Naive thymus-derived CD4-positive, alpha-beta T cell (primary cell): ENCODE measurements around the gene HECW1. TPM values are rescaled to one million over a fixed set of nuclear protein-coding genes. Genes with fewer than 3 reads are reported as not detected.

Experiments
- ATAC-seq: fragments of 150-1000 bp; cut with Tn5 transposase; 2 replicates; pipeline ENCODE4 v1.10.0; 2021; ENCODE audit warnings: mild to moderate bottlenecking, moderate library complexity
- CTCF ChIA-PET: fragments of 350-600 bp; sonication (Branson Sonifier 250); formaldehyde crosslinking; loops from one replicate; lab custom pipeline; 2021; ENCODE audit warnings: antibody characterized with exemption; lab: Charles Lee
- POLR2A ChIA-PET: fragments of 350-600 bp; sonication (Branson Sonifier 250); formaldehyde crosslinking; loops from one replicate; lab custom pipeline; 2021; ENCODE audit warnings: antibody characterized with exemption, inconsistent platforms; lab: Charles Lee
- DNase-seq, 9 donors: peaks; one replicate each; pipeline versions ENCODE4 v3.0.0 to v3.0.0-alpha.2; 2020 to 2022; ENCODE audit warnings: mixed read lengths in 1 of 9
- H3K27ac ChIP-seq: one replicate; pipeline ENCODE4 v1.7.0; 2013; ENCODE audit warnings: mild to moderate bottlenecking, low read depth, low read length, moderate library complexity
- H3K27me3 ChIP-seq, 2 donors: one replicate each; pipeline ENCODE4 v1.7.0; 2013; ENCODE audit warnings: low read length in 2 of 2, mild to moderate bottlenecking in 2 of 2, moderate library complexity in 2 of 2; ENCODE audit not compliant: control insufficient read depth in 2 of 2, insufficient read depth in 2 of 2
- H3K36me3 ChIP-seq, 3 experiments: 1 replicate in 2 of 3; 2 replicates in 1 of 3; pipeline ENCODE4 v1.7.0; 2013; ENCODE audit warnings: low read length in 3 of 3, mild to moderate bottlenecking in 3 of 3, moderate library complexity in 1 of 3; ENCODE audit not compliant: insufficient read depth in 3 of 3, control insufficient read depth in 2 of 3
- H3K4me1 ChIP-seq, 2 donors: one replicate each; pipeline ENCODE4 v1.7.0; 2013; ENCODE audit warnings: low read length in 2 of 2, mild to moderate bottlenecking in 2 of 2, moderate library complexity in 1 of 2; ENCODE audit not compliant: control insufficient read depth in 2 of 2, insufficient read depth in 2 of 2
- H3K4me3 ChIP-seq: 2 replicates; pipeline ENCODE4 v1.7.0; 2013; ENCODE audit warnings: mild to moderate bottlenecking, low read length
- H3K9me3 ChIP-seq, 3 experiments: 1 replicate in 2 of 3; 2 replicates in 1 of 3; pipeline ENCODE4 v1.7.0; 2013; ENCODE audit warnings: low read length in 3 of 3; ENCODE audit not compliant: control insufficient read depth in 2 of 3
- H3K27ac Mint-ChIP-seq, 9 donors: one replicate each; pipeline ENCODE4 v1.8.0; 2020 to 2022; ENCODE audit warnings: mixed read lengths in 9 of 9, mild to moderate bottlenecking in 8 of 9, moderate library complexity in 5 of 9, inconsistent platforms in 2 of 9
- H3K27me3 Mint-ChIP-seq, 5 donors: one replicate each; pipeline ENCODE4 v1.8.0; 2021 to 2022; ENCODE audit warnings: mixed read lengths in 5 of 5, mild to moderate bottlenecking in 1 of 5
- H3K36me3 Mint-ChIP-seq, 5 donors: one replicate each; pipeline ENCODE4 v1.8.0; 2020 to 2022; ENCODE audit warnings: mixed read lengths in 5 of 5, mild to moderate bottlenecking in 3 of 5, inconsistent platforms in 1 of 5
- H3K4me1 Mint-ChIP-seq, 7 donors: one replicate each; pipeline ENCODE4 v1.8.0; 2020 to 2022; ENCODE audit warnings: mixed read lengths in 7 of 7, mild to moderate bottlenecking in 3 of 7, inconsistent platforms in 1 of 7
- H3K4me3 Mint-ChIP-seq, 10 donors: one replicate each; pipeline ENCODE4 v1.8.0; 2020 to 2022; ENCODE audit warnings: mild to moderate bottlenecking in 10 of 10, mixed read lengths in 10 of 10, moderate library complexity in 6 of 10, inconsistent platforms in 2 of 10
- H3K9me3 Mint-ChIP-seq, 11 donors: one replicate each; pipeline ENCODE4 v1.8.0; 2020 to 2022; ENCODE audit warnings: mixed read lengths in 11 of 11, mild to moderate bottlenecking in 4 of 11, inconsistent platforms in 1 of 11, moderate library complexity in 1 of 11
- intact Hi-C, 2 donors: fragments of 100-400 bp; cut with micrococcal nuclease; formaldehyde crosslinking; loops; one replicate each; pipeline ENCODE4 v1.15.1; 2023
- polyA plus RNA-seq, 2 donors: library from polyadenylated mRNA; unstranded; fragments of 300-500 nt; fragmentation: Illumina TruSeq; gene quantifications; one replicate each; pipeline ENCODE4 v1.2.3, GENCODE V29; 2021
- total RNA-seq, 6 experiments: library from RNA in 5 of 6; stranded (reverse) in 5 of 6; gene quantifications; 1 replicate in 5 of 6; 2 replicates in 1 of 6; pipeline ENCODE4 v1.2.3 and lab custom pipeline; 2021 to 2026

Gene HECW1
- total and polyA plus RNA-seq, 7 experiments from 2014 or later, result not detected

DNA sequence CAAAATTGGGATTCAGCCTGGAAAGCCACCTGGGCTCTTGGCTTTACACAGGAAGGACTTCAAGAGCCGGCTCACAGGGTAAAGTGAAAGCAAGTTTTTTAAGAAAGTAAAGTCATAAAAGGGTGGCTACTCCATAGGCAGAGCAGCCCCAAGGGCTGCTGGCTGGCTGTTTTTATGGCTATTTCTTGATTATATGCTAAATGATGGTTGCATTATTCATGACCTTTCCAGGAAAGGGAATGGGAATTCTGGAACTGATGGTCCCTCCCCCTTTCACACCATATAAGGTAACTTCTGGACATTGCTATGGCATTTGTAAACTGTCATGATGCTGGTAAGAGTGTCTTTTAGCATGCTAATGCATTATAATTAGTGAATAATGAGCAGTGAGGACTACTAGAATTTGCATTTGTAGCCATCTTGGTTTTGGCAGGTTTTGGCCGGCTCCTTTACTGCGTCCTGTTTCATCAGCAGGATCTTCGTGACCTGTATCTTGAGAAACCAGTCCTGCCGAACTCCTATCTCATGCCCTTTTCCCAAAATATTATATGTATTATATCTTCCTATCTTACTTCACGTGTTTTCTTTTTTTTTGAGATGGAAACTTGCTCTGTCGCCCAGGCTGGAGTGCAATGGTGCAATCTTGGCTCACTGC lies 80.5 kb downstream of the HECW1 start:
- Histone ChIP-seq H3K27ac (no peak overlapping the region), H3K4me1 (no peaks in the 10 kb centered on the region), H3K4me3 (no peak overlapping the region), H3K9me3 (no peaks in the 10 kb centered on the region), H3K27me3 (peaks cover 0 to 4% of the 10 kb centered on the region in 2 donors), H3K36me3 (no peaks in the 10 kb centered on the region)
- Mint-ChIP-seq H3K9me3 (peaks cover 0 to 1% (median 0%) of the 10 kb centered on the region in 11 donors), H3K36me3 (no peaks in the 10 kb centered on the region), H3K27me3 (peaks cover 4 to 32% (median 17%) of the 10 kb centered on the region in 5 donors), H3K4me3 (no peak overlapping the region), H3K4me1 (no peaks in the 10 kb centered on the region), H3K27ac (no peak overlapping the region)
- DNase-seq, result no peak
- no peak for ATAC-seq
- CTCF ChIA-PET, result interaction anchor here (1.5 kb wide), 1 partner anchor 68 kb away, joined by 4 read pairs; no protein-coding TSS in a partner anchor
- intact Hi-C loops, result no loop called here
- POLR2A ChIA-PET, result no interaction called here

DNA sequence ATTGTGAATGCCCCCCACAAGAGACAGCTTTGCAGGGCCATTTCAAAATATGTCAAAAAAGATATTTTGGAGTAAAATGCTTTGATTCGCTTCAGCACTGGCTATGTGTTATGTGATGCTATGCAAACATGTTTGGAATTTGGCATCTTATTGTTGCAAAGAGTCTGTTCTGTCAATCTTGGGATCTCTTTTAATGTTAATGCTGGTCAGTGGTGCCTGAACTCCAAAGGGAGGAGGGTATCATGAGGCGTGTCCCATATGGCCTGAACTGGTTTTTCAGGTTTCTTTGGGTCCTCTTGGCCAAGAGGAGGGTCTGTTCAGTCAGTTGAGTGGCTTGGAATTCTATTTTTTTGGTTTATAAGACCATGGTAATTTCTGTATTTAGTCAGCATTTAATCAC lies 81.4 kb downstream of the HECW1 start:
- H3K4me3 ChIP-seq, result no peak overlapping the region
- Mint-ChIP-seq H3K27me3 (peaks cover 4 to 27% (median 13%) of the 10 kb centered on the region in 5 donors), H3K4me3 (no peak overlapping the region), H3K27ac (no peak overlapping the region), H3K36me3 (no peaks in the 10 kb centered on the region), H3K4me1 (no peaks in the 10 kb centered on the region), H3K9me3 (peaks cover 0 to 1% (median 0%) of the 10 kb centered on the region in 11 donors)
- ChIA-PET CTCF (no interaction called here), POLR2A (no interaction called here)
- no peak overlapping the region for H3K27ac ChIP-seq
- ATAC-seq (no peak), DNase-seq (no peak)
- intact Hi-C loops, result no loop called here
- H3K36me3 ChIP-seq, result no peaks in the 10 kb centered on the region
- no peaks in the 10 kb centered on the region for H3K4me1 ChIP-seq
- peaks cover 0 to 4% of the 10 kb centered on the region in 2 donors for H3K27me3 ChIP-seq
- no peaks in the 10 kb centered on the region for H3K9me3 ChIP-seq

DNA sequence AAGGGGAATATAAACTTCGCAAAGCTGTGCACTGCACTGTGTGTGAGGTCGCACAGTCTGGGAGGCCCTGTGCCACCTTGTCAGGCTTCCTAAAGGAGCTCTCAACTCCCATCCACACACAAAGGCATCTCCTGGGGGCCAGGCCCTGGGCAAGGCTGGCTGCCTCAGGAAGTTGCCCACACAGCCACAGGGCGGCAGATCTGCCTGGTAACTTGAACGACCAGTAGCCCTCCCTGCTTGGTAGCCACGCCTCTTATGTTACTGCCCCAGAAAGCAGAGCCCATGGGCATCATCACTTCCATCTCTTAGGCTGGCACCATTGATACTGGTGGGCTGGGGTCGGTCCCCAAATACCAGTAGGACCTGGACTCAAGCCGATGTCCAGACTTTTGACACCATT lies 82.8 kb downstream of the HECW1 start:
- Mint-ChIP-seq H3K4me1 (no peaks in the 10 kb centered on the region), H3K36me3 (no peaks in the 10 kb centered on the region), H3K27ac (no peak overlapping the region), H3K27me3 (peaks cover 2 to 26% (median 13%) of the 10 kb centered on the region in 5 donors), H3K4me3 (no peak overlapping the region), H3K9me3 (no peaks in the 10 kb centered on the region)
- Histone ChIP-seq H3K4me1 (no peaks in the 10 kb centered on the region), H3K36me3 (no peaks in the 10 kb centered on the region), H3K4me3 (no peak overlapping the region), H3K27me3 (no peaks in the 10 kb centered on the region), H3K27ac (no peak overlapping the region), H3K9me3 (no peaks in the 10 kb centered on the region)
- DNase-seq (no peak), ATAC-seq (no peak)
- intact Hi-C loops, result no loop called here
- CTCF ChIA-PET, result no interaction called here
- POLR2A ChIA-PET, result no interaction called here

DNA sequence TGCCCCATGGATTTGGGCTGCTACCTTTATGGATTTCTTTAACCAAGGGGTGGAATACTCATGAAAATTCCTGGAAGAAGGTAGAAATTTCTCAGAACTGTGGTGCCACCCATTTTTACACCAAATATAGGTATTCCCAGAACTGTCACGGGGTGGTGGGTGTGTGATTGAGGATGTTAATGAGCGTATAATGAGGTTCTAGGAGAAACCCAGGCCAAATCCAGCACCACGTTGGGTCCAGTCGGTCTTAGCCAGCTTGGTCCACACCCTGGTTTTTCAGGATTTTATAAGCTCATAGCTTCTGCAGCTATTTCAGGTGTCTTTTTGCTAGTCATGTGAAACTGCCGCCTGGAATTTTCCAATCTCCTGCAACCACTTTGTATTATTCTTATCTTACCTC lies 83.3 kb downstream of the HECW1 start:
- DNase-seq (no peak), ATAC-seq (no peak)
- no peaks in the 10 kb centered on the region for H3K27me3 ChIP-seq
- Mint-ChIP-seq H3K4me3 (no peak overlapping the region), H3K27me3 (peaks cover 2 to 30% (median 18%) of the 10 kb centered on the region in 5 donors), H3K4me1 (no peaks in the 10 kb centered on the region), H3K27ac (no peak overlapping the region), H3K36me3 (no peaks in the 10 kb centered on the region), H3K9me3 (no peaks in the 10 kb centered on the region)
- H3K9me3 ChIP-seq, result no peaks in the 10 kb centered on the region
- no peaks in the 10 kb centered on the region for H3K36me3 ChIP-seq
- no peak overlapping the region for H3K4me3 ChIP-seq
- H3K27ac ChIP-seq, result no peak overlapping the region
- intact Hi-C loops, result no loop called here
- ChIA-PET POLR2A (no interaction called here), CTCF (no interaction called here)
- no peaks in the 10 kb centered on the region for H3K4me1 ChIP-seq

DNA sequence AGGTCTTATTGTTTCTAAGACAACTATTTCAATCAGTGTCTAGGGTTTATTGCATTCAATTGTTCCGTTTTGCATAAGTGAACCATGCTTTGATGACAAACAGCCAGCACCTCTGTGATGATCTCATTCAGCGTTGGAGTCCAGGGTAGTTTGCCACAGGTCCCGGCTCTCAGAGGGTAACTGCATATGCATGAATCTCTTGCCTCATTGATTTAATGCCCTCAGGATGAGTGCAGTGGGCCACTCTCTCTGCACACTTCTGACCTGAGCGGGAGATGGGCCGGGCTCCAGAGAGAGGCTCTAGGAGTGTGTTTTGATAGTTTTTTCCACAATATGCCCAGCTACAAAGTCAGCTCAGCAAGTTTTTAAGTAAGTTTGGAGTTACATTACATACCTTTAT lies 83.9 kb downstream of the HECW1 start:
- CTCF ChIA-PET, result no interaction called here

DNA sequence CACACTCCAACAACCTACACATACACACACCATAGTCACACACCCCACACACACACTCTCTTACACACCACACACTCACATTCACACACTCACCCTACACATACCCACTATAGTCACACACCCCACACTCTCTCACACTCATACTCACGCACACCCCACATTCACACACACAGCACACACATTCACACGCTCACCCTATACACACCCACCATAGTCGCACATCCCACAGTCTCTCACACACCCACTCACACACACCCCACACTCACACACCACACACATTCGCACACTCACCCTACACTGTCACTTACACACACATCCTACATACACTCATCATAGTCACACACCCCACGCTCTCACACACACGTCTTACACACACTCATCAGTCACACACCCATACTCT lies 85.6 kb downstream of the HECW1 start:
- no peaks in the 10 kb centered on the region for H3K36me3 Mint-ChIP-seq
- POLR2A ChIA-PET, result no interaction called here
- Histone ChIP-seq H3K4me3 (no peak overlapping the region), H3K27me3 (no peaks in the 10 kb centered on the region), H3K27ac (no peak overlapping the region), H3K36me3 (no peaks in the 10 kb centered on the region), H3K4me1 (no peaks in the 10 kb centered on the region), H3K9me3 (no peaks in the 10 kb centered on the region)
- intact Hi-C loops, result no loop called here
- H3K4me1 Mint-ChIP-seq, result no peaks in the 10 kb centered on the region
- peak; percentile 37 for ATAC-seq
- DNase-seq, result no peak
- H3K27ac Mint-ChIP-seq, result no peak overlapping the region
- peaks cover 2 to 40% (median 18%) of the 10 kb centered on the region in 5 donors for H3K27me3 Mint-ChIP-seq
- H3K9me3 Mint-ChIP-seq, result no peaks in the 10 kb centered on the region
- CTCF ChIA-PET, result no interaction called here
- no peak overlapping the region for H3K4me3 Mint-ChIP-seq

More for the DNA sequence above, 83.9 kb downstream of the HECW1 start:
- H3K36me3 Mint-ChIP-seq, result no peaks in the 10 kb centered on the region
- no peaks in the 10 kb centered on the region for H3K9me3 ChIP-seq
- no peak overlapping the region for H3K4me3 ChIP-seq
- no peak for ATAC-seq
- no peaks in the 10 kb centered on the region for H3K4me1 ChIP-seq
- intact Hi-C loops, result no loop called here
- no peaks in the 10 kb centered on the region for H3K4me1 Mint-ChIP-seq
- no peak overlapping the region for H3K27ac ChIP-seq
- no peak overlapping the region for H3K4me3 Mint-ChIP-seq
- DNase-seq, result no peak
- H3K27me3 ChIP-seq, result no peaks in the 10 kb centered on the region
- no peak overlapping the region for H3K27ac Mint-ChIP-seq
- no peaks in the 10 kb centered on the region for H3K36me3 ChIP-seq
- POLR2A ChIA-PET, result no interaction called here
- H3K9me3 Mint-ChIP-seq, result no peaks in the 10 kb centered on the region
- peaks cover 2 to 35% (median 18%) of the 10 kb centered on the region in 5 donors for H3K27me3 Mint-ChIP-seq

DNA sequence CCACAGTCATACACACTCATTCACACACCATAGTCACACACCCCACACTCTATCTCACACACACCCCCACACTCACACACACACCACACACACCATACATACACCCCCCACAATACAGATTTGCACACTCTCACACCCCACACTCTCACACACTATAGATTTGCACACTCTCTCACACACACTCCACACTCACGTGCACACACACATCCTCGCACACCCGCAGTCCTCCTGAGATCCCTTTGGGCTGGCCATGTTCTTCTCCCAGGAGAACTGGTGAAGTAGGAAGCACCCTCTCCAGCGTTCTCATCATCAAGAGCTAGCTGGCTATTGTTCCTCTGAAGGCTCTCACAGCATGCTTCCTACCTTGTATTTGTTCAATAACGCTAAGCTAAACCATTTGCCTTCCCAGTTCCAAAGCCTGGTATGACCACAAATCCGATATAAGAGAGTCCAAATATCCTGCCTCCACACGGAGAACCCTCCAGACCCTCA lies 86.2 kb downstream of the HECW1 start:
- Histone ChIP-seq H3K4me1 (no peaks in the 10 kb centered on the region), H3K27ac (no peak overlapping the region), H3K4me3 (no peak overlapping the region), H3K36me3 (no peaks in the 10 kb centered on the region), H3K27me3 (no peaks in the 10 kb centered on the region), H3K9me3 (no peaks in the 10 kb centered on the region)
- Mint-ChIP-seq H3K4me3 (no peak overlapping the region), H3K9me3 (no peaks in the 10 kb centered on the region), H3K36me3 (no peaks in the 10 kb centered on the region), H3K4me1 (no peaks in the 10 kb centered on the region), H3K27me3 (peaks cover 2 to 40% (median 18%) of the 10 kb centered on the region in 5 donors), H3K27ac (no peak overlapping the region)
- intact Hi-C loops, result no loop called here
- ChIA-PET CTCF (no interaction called here), POLR2A (no interaction called here)
- peak; percentile 22 for ATAC-seq
- no peak for DNase-seq
